ENCODE results near the gene COX8A.

Gene COX8A

DNA sequence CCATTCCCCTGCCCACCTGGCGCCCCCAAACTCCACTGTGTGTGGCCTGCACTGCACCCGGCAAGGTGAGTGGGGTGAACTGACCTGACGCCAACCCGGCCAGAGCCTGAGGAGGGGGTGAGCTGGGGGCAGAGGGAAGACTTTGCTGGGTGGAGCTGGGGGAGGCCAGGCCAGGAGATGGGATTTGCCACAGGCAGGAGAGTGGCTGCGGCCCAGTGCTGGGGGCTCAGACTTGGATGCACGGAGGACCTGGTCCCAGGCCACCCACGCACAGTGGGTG lies 43.5 kb downstream of the COX8A start:
- TF ChIP-seq EZH2phosphoT487 (IDR thresholded peaks at IDR 0.05; ENCODE audit: borderline replicate concordance), result no peak
- no peaks in the 10 kb centered on the region for H4K20me1 ChIP-seq (ENCODE audit: insufficient read depth, low read length, poor library complexity, severe bottlenecking)
- no peak overlapping the region for H3K4me2 ChIP-seq (ENCODE audit: low read depth, low read length, poor library complexity, severe bottlenecking)
- H3K36me3 ChIP-seq (ENCODE audit: insufficient read depth, low read length), result no peaks in the 10 kb centered on the region
- no peak overlapping the region for H3K9ac ChIP-seq (ENCODE audit: low read depth, low read length, poor library complexity, severe bottlenecking)
- no peaks in the 10 kb centered on the region for H3K9me2 ChIP-seq (replicated peaks; ENCODE audit: low read depth, low read length)
- H3K27me3 ChIP-seq (ENCODE audit: insufficient read depth, low read length, poor library complexity, severe bottlenecking), result no peaks in the 10 kb centered on the region
- H3K4me1 ChIP-seq (ENCODE audit: insufficient read depth, low read length, poor library complexity, severe bottlenecking), result no peaks in the 10 kb centered on the region
- no peak overlapping the region for H3K4me3 ChIP-seq (ENCODE audit: low read length, poor library complexity, severe bottlenecking)
- no peaks in the 10 kb centered on the region for H3F3A ChIP-seq (ENCODE audit: low read depth)
- H3K79me2 ChIP-seq (ENCODE audit: insufficient read depth, low read length), result no peaks in the 10 kb centered on the region
- no peaks in the 10 kb centered on the region for H3K9me3 ChIP-seq (ENCODE audit: insufficient read depth, low read depth, low read length)
- no peak overlapping the region for H2AFZ ChIP-seq (ENCODE audit: low read length)

DNA sequence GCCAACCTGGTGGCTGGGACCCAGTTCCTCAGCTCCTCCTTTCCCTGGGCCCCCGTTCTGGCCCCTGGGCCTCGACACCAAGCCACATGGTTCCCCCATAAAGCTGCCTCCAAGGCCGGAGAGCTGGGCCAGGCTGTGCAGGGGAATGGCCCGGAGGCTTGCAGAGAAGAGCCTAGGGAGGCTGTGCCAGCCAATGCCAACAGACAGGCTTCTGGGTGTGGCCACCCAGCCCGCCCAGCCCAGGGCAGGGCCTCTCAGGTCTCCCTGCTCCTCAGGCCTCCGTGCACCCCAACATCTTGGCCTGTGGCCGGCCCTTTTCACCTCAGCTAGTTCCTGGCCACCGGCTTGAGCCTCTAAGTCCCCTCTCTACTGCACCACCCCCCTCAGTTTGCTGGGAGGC lies 43.9 kb downstream of the COX8A start:
- Histone ChIP-seq H3K9me2 (replicated peaks; ENCODE audit: low read depth, low read length) (no peaks in the 10 kb centered on the region), H3K36me3 (ENCODE audit: insufficient read depth, low read length) (no peaks in the 10 kb centered on the region), H3K4me2 (ENCODE audit: low read depth, low read length, poor library complexity, severe bottlenecking) (no peak overlapping the region), H4K20me1 (ENCODE audit: insufficient read depth, low read length, poor library complexity, severe bottlenecking) (no peaks in the 10 kb centered on the region), H3K79me2 (ENCODE audit: insufficient read depth, low read length) (no peaks in the 10 kb centered on the region), H3K9me3 (ENCODE audit: insufficient read depth, low read depth, low read length) (no peaks in the 10 kb centered on the region), H3F3A (ENCODE audit: low read depth) (no peaks in the 10 kb centered on the region), H2AFZ (ENCODE audit: low read length) (no peak overlapping the region), H3K27me3 (ENCODE audit: insufficient read depth, low read length, poor library complexity, severe bottlenecking) (no peaks in the 10 kb centered on the region), H3K4me3 (ENCODE audit: low read length, poor library complexity, severe bottlenecking) (no peak overlapping the region), H3K9ac (ENCODE audit: low read depth, low read length, poor library complexity, severe bottlenecking) (no peak overlapping the region), H3K4me1 (ENCODE audit: insufficient read depth, low read length, poor library complexity, severe bottlenecking) (no peaks in the 10 kb centered on the region)
- TF ChIP-seq, protein P1, sequence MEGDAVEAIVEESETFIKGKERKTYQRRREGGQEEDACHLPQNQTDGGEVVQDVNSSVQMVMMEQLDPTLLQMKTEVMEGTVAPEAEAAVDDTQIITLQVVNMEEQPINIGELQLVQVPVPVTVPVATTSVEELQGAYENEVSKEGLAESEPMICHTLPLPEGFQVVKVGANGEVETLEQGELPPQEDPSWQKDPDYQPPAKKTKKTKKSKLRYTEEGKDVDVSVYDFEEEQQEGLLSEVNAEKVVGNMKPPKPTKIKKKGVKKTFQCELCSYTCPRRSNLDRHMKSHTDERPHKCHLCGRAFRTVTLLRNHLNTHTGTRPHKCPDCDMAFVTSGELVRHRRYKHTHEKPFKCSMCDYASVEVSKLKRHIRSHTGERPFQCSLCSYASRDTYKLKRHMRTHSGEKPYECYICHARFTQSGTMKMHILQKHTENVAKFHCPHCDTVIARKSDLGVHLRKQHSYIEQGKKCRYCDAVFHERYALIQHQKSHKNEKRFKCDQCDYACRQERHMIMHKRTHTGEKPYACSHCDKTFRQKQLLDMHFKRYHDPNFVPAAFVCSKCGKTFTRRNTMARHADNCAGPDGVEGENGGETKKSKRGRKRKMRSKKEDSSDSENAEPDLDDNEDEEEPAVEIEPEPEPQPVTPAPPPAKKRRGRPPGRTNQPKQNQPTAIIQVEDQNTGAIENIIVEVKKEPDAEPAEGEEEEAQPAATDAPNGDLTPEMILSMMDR (conservative IDR thresholded peaks at IDR 0.05; ENCODE audit: low read length), result no peak
- no peak for TF ChIP-seq EZH2phosphoT487 (IDR thresholded peaks at IDR 0.05; ENCODE audit: borderline replicate concordance)

DNA sequence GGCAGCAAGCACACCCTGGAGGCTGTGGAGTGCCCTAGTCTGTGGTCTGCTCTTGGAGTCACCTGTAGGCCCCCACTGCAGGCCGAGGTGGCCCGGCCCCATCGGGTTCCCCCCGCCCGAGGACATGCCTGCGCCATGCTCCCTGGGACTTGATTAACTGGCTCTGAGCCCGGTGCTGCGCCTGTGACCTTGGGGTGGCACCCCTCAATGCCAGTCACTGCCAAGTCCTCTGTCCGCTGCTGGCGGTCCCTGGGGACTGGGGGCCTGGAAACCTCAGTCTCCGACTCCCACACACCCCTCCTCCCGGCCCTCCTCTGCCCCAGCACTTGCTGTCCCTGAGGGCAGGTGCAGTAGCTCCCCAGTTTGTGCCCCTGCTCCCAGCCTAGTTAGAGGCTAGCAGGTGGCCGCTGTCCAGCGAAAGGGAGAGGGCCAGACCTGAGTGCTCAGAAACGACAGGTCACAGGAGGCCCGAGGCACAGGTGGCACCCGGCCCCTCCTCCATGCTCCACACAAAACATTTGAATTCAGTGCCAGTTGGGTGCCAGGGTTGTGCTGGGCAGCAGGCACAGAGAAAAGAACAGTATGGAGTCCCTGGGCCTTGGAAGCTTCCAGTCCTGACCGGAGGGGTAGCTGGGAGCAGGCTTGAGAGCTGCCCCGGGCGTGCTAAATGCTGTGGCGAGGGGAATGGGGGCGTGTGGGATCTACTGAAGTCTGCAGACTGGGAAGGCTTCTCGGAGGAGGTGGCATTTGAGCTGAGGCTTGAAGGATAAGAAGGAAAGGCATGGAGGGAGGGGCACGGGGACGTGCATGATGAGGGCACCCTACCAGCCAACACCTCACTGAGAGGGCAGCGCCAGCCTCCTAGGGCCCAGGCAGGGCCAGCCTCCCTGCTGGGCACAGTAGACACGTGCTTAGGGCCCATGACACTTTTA lies 45.0 kb downstream of the COX8A start:
- Histone ChIP-seq H3K79me2 (ENCODE audit: insufficient read depth, low read length) (no peaks in the 10 kb centered on the region), H4K20me1 (ENCODE audit: insufficient read depth, low read length, poor library complexity, severe bottlenecking) (no peaks in the 10 kb centered on the region), H3K4me1 (ENCODE audit: insufficient read depth, low read length, poor library complexity, severe bottlenecking) (no peaks in the 10 kb centered on the region), H3K4me2 (ENCODE audit: low read depth, low read length, poor library complexity, severe bottlenecking) (no peak overlapping the region), H3K36me3 (ENCODE audit: insufficient read depth, low read length) (no peaks in the 10 kb centered on the region), H3K27me3 (ENCODE audit: insufficient read depth, low read length, poor library complexity, severe bottlenecking) (no peaks in the 10 kb centered on the region), H3K9me2 (replicated peaks; ENCODE audit: low read depth, low read length) (no peaks in the 10 kb centered on the region), H3K4me3 (ENCODE audit: low read length, poor library complexity, severe bottlenecking) (no peak overlapping the region), H3F3A (ENCODE audit: low read depth) (no peaks in the 10 kb centered on the region), H3K9me3 (ENCODE audit: insufficient read depth, low read depth, low read length) (no peaks in the 10 kb centered on the region), H2AFZ (ENCODE audit: low read length) (no peak overlapping the region), H3K9ac (ENCODE audit: low read depth, low read length, poor library complexity, severe bottlenecking) (no peak overlapping the region)
- TF ChIP-seq, protein P1 (conservative IDR thresholded peaks at IDR 0.05; ENCODE audit: low read length), result no peak
- TF ChIP-seq EZH2phosphoT487 (IDR thresholded peaks at IDR 0.05; ENCODE audit: borderline replicate concordance), result no peak
